Activated CD4-positive, alpha-beta T cell treated with anti-CD3 and anti-CD28 coated beads, Interleukin-2, amount 50 U/mL, for 1 hour (primary cell): ENCODE data around the gene MACF1.

Experiments
- DNase-seq: peaks from one replicate; pipeline ENCODE4 v3.0.0-alpha.2; 2020

Gene MACF1

GRCh38 chr1:39360731-39361130 is 156.2 kb downstream of the MACF1 start:
- DNase-seq = no peak

- DNase-seq = no peak
These were observed 157.0 kb downstream of the MACF1 start for GRCh38 chr1:39361446-39361845.

GRCh38 chr1:39363267-39363666 is 158.8 kb downstream of the MACF1 start:
- DNase-seq = no peak

GRCh38 chr1:39368045-39368444 is 163.6 kb downstream of the MACF1 start:
- DNase-seq = no peak

GRCh38 chr1:39369565-39369964 is 165.1 kb downstream of the MACF1 start:
- DNase-seq = no peak

- no peak for DNase-seq
These were observed 166.1 kb downstream of the MACF1 start for GRCh38 chr1:39370602-39371001.

GRCh38 chr1:39372105-39372504 is 167.6 kb downstream of the MACF1 start:
- no peak for DNase-seq

GRCh38 chr1:39376656-39377055 is 172.2 kb downstream of the MACF1 start:
- DNase-seq = no peak

- DNase-seq = no peak
These were observed 173.9 kb downstream of the MACF1 start for GRCh38 chr1:39378377-39378776.

GRCh38 chr1:39379187-39379586 is 174.7 kb downstream of the MACF1 start:
- no peak for DNase-seq

- no peak for DNase-seq
These were observed 175.5 kb downstream of the MACF1 start for GRCh38 chr1:39380036-39380435.

GRCh38 chr1:39381839-39382238 is 177.3 kb downstream of the MACF1 start:
- DNase-seq = no peak

GRCh38 chr1:39384305-39384704 is 179.8 kb downstream of the MACF1 start:
- no peak for DNase-seq

- DNase-seq = no peak
These were observed 180.8 kb downstream of the MACF1 start for GRCh38 chr1:39385067-39385988.

- no peak for DNase-seq
These were observed 182.5 kb downstream of the MACF1 start for GRCh38 chr1:39386997-39387396.

GRCh38 chr1:39387452-39387851 is 183.0 kb downstream of the MACF1 start:
- no peak for DNase-seq

GRCh38 chr1:39391691-39392679 is 187.5 kb downstream of the MACF1 start:
- no peak for DNase-seq

GRCh38 chr1:39392851-39393573 is 188.5 kb downstream of the MACF1 start:
- DNase-seq = no peak

GRCh38 chr1:39393645-39394044 is 189.2 kb downstream of the MACF1 start:
- DNase-seq = no peak

GRCh38 chr1:39394059-39394458 is 189.6 kb downstream of the MACF1 start:
- DNase-seq = no peak

GRCh38 chr1:39394598-39394997 is 190.1 kb downstream of the MACF1 start:
- no peak for DNase-seq

GRCh38 chr1:39395357-39395831 is 190.9 kb downstream of the MACF1 start:
- DNase-seq = no peak

GRCh38 chr1:39396671-39397070 is 192.2 kb downstream of the MACF1 start:
- no peak for DNase-seq
